ENCODE data around the gene MISP. TPM values are rescaled to one million over a fixed set of nuclear protein-coding genes. Genes with fewer than 3 reads are reported as not detected.
"Not testable (repeated sequence)": the region's sequence is repeated elsewhere in the genome, so short reads cannot be mapped to it uniquely, and the experiment has no call there.

The MISP gene
- total RNA-seq, 2 experiments from 2014 or later: not detected

DNA sequence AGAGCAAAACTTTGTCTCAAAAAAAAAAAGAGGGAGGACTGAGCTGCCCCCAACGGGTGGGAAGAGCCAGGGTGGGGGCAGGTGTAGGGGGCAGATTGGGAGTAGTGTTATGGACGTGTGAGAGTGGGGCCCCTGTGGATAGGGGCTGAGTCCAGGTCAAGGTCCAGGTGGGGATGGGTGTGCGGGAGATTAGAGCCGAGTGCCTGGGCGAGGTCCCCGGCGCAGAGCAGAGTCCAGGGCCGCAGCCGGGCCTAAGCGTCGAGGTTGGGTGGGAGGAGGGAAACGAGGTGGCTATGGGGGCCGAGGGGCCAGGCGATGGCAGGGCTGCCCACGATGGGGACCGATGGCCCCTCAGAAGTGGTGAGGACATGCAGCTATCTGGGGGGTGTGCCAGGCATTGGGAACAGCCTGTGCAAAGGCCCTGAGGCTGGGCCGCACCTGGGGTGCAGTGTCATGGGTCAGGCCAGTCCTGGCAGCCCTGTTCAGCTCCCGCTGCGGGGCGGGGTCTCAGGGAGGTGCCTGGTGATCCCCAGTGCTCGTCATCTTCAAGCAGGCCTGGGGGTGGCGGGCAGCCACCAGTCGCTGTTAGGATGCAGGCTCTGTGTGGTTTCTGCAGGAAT lies 12.3 kb upstream of the MISP start:
- Mint-ChIP-seq H3K27me3 (peaks cover 1% of the 10 kb centered on the region), H3K4me3 (no peak overlapping the region), H3K9me3 (peaks cover 1% of the 10 kb centered on the region), H3K4me1 (ENCODE audit: low read depth) (peaks cover 2% of the 10 kb centered on the region), H3K27ac (no peak overlapping the region), H3K36me3 (ENCODE audit: low read depth) (no peaks in the 10 kb centered on the region)
- DNase-seq: no peak
- POLR2A ChIA-PET: no interaction called here
- TF ChIP-seq, protein P1, sequence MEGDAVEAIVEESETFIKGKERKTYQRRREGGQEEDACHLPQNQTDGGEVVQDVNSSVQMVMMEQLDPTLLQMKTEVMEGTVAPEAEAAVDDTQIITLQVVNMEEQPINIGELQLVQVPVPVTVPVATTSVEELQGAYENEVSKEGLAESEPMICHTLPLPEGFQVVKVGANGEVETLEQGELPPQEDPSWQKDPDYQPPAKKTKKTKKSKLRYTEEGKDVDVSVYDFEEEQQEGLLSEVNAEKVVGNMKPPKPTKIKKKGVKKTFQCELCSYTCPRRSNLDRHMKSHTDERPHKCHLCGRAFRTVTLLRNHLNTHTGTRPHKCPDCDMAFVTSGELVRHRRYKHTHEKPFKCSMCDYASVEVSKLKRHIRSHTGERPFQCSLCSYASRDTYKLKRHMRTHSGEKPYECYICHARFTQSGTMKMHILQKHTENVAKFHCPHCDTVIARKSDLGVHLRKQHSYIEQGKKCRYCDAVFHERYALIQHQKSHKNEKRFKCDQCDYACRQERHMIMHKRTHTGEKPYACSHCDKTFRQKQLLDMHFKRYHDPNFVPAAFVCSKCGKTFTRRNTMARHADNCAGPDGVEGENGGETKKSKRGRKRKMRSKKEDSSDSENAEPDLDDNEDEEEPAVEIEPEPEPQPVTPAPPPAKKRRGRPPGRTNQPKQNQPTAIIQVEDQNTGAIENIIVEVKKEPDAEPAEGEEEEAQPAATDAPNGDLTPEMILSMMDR (IDR thresholded peaks at IDR 0.05): no peak
- no peak for ATAC-seq
- intact Hi-C loops (cut with micrococcal nuclease): loop anchor here (10.0 kb wide), 1 partner anchor 154 kb away; the partner anchor contains the start of gene HCN2
- CTCF ChIA-PET: interaction anchor here (0.7 to 1.9 kb wide), 3 partner anchors 13 to 154 kb away, joined by 3 to 5 read pairs (median 4); no protein-coding TSS in a partner anchor

DNA sequence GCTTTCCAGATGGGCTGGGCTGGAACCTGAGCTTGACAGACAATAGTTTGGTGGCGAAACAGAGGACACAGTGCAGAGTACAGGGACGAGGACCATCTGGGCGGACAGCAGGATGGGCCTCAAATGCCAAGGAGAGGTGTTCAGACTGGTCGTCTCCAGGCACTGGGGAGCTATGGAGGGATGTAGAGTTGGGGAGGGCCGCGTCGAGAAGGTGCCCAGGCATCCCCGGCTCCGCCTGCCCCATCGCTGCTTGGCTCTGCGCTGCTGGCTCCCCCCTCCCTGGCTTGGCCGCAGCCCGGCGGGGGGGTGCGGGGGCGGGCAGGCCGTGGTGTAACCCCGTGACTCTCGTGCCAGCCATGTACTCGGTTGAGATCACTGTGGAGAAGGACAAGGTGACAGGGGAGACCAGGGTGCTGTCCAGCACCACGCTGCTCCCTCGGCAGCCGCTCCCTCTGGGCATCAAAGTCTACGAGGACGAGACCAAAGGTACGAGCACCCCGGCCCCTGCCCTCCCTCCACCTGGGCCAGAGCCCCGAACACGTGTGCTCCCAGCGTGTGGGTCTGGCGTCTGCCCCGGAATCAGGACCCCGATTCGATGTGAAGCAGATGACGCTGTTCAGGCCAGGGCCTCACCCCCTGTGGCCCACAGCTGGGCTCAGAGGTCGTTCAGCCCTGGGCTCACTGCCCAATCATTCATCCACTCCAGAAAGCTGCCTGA lies 10.8 kb upstream of the MISP start:
- Mint-ChIP-seq H3K36me3 (ENCODE audit: low read depth) (no peaks in the 10 kb centered on the region), H3K4me1 (ENCODE audit: low read depth) (no peaks in the 10 kb centered on the region), H3K9me3 (peaks cover 3% of the 10 kb centered on the region), H3K27me3 (peaks cover 1% of the 10 kb centered on the region), H3K4me3 (no peak overlapping the region), H3K27ac (no peak overlapping the region)
- TF ChIP-seq, protein P1 (IDR thresholded peaks at IDR 0.05): no peak
- no peak for DNase-seq
- POLR2A ChIA-PET: interaction anchor here (1.2 kb wide), 1 partner anchor 60 kb away, joined by 4 read pairs; no protein-coding TSS in a partner anchor
- intact Hi-C loops (cut with micrococcal nuclease): loop anchor here (10.0 kb wide), 1 partner anchor 155 kb away; the partner anchor contains the start of gene HCN2
- CTCF ChIA-PET: interaction anchor here (1.0 to 1.5 kb wide), 2 partner anchors 35 to 156 kb away, joined by 3 to 4 read pairs; no protein-coding TSS in a partner anchor
- no peak for ATAC-seq

DNA sequence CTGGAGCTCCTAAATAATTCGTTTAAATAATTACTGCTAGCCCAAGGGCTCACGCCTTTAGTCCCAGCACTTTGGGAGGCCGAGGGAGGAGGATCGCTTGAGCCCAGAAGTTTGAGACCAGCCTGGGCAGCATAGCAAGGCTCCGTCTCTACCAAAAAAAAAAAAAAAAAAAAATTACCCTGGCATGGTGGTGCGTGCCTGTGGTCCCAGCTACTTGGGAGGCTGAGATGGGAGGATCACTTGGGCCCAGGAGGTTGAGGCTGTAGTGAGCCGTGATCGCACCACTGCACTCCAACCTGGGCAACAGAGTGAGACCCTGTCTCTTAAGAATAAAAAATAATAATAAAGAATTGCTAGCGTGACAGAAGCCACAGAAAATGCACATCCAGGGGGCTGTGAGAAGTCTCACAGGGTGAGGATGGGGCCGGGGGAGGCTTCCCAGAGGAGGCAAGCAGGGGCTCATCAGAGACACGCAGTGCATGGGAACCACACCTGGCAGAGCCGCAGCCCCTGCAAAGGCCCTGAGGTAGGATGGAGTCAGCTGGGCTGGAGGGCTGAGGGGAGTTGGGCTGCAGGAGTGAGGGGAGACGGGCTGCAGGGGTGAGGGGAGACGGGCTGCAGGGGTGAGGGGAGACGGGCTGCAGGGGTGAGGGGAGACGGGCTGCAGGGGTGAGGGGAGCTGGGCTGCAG lies 10.0 kb upstream of the MISP start:
- H3K27me3 Mint-ChIP-seq; intact Hi-C loops (cut with micrococcal nuclease); H3K36me3 Mint-ChIP-seq (ENCODE audit: low read depth); DNase-seq; H3K9me3 Mint-ChIP-seq; H3K4me3 Mint-ChIP-seq; H3K4me1 Mint-ChIP-seq (ENCODE audit: low read depth); ATAC-seq; H3K27ac Mint-ChIP-seq; POLR2A ChIA-PET: not testable (repeated sequence)
- CTCF ChIA-PET: interaction anchor here (1.0 kb wide), 1 partner anchor 36 kb away, joined by 3 read pairs; no protein-coding TSS in a partner anchor

DNA sequence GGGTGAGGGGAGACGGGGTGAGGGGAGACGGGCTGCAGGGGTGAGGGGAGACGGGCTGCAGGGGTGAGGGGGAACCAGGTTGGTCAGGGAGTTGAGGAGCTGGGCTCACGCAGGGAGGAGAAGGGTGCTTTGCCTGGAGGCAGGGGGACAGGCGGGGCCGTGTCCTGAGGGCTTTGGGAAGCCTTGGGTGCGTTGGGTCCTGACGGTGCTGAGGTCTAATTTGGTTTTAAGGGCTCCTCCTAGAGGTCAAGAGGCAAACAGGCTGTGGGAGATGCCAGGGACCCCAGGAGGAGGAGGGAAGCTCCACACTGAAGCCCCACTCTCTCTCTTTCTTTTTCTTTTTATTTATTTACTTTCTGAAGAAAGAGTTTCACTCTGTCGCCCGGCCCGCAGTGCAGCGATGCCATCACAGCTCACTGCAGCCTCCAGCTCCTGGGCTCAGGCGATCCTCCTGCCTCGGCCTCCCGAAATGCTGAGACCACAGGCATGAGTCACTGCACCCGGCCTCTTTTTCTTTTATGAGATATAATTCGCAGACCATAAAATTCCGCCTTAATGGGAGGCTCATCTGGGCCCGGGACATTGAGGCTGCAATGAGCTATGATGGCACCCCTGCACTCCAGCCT lies 9.3 kb upstream of the MISP start:
- peaks cover 1% of the 10 kb centered on the region for H3K27me3 Mint-ChIP-seq
- no peak for ATAC-seq
- TF ChIP-seq, protein P1 (IDR thresholded peaks at IDR 0.05): no peak
- intact Hi-C loops (cut with micrococcal nuclease): no loop called here
- no peaks in the 10 kb centered on the region for H3K36me3 Mint-ChIP-seq (ENCODE audit: low read depth)
- CTCF ChIA-PET: no interaction called here
- H3K27ac Mint-ChIP-seq: no peak overlapping the region
- POLR2A ChIA-PET: no interaction called here
- H3K9me3 Mint-ChIP-seq: peaks cover 5% of the 10 kb centered on the region
- peak; percentile 17 for DNase-seq
- H3K4me1 Mint-ChIP-seq (ENCODE audit: low read depth): no peaks in the 10 kb centered on the region
- no peak overlapping the region for H3K4me3 Mint-ChIP-seq

DNA sequence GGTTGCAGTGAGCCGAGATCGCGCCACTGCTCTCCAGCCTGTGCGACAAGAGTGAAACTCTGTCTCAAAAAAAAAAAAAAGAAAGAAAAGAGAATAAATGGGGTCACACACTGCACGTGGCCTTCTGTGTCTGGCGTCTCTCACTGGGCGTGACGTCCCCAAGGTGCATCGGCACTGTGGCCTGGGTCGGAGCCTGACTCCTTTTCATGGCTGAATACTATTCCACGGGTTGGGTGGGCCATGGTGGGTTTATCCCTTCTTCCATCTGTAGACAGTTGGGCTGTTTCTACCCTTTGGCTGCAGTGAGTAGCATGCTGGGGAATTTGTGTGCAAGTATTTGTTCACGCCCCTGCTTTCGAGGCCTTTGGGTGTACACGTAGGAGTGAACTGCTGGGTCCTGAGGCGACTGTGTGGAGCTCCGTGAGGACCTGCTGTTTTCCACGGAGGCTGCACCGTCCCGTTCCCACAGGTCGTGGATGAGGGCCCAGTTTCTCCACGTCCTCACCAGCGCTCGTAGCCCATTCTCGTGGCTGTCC lies 8.3 kb upstream of the MISP start:
- intact Hi-C loops (cut with micrococcal nuclease): no loop called here
- no peaks in the 10 kb centered on the region for H3K4me1 Mint-ChIP-seq (ENCODE audit: low read depth)
- H3K36me3 Mint-ChIP-seq (ENCODE audit: low read depth): no peaks in the 10 kb centered on the region
- ChIA-PET POLR2A (no interaction called here), CTCF (no interaction called here)
- H3K9me3 Mint-ChIP-seq: peaks cover 5% of the 10 kb centered on the region
- peaks cover 1% of the 10 kb centered on the region for H3K27me3 Mint-ChIP-seq
- H3K27ac Mint-ChIP-seq: no peak overlapping the region
- ATAC-seq: no peak
- no peak overlapping the region for H3K4me3 Mint-ChIP-seq
- TF ChIP-seq, protein P1 (IDR thresholded peaks at IDR 0.05): no peak
- DNase-seq: no peak
